ENCODE measurements around the gene PDRG1. TPM values are rescaled to one million over a fixed set of nuclear protein-coding genes. Genes with fewer than 3 reads are reported as not detected.
"Not testable (repeated sequence)": the region's sequence is repeated elsewhere in the genome, so short reads cannot be mapped to it uniquely, and the experiment has no call there.

PDRG1 gene
- total RNA-seq, 1 donor = 3.7 TPM

- Histone ChIP-seq H3K27me3 (ENCODE audit: insufficient read depth, low read length) (peaks cover 3% of the 10 kb centered on the region), H3K9me3 (ENCODE audit: low read depth, low read length) (no peaks in the 10 kb centered on the region), H3K4me1 (ENCODE audit: insufficient read depth, low read length) (no peaks in the 10 kb centered on the region), H3K4me3 (ENCODE audit: low read length) (no peak overlapping the region)
Observed at GRCh38 chr20:31925631-31926030, 26.2 kb downstream of the PDRG1 start.

GRCh38 chr20:31924561-31924960 lies 27.3 kb downstream of the PDRG1 start:
- Histone ChIP-seq H3K4me3 (ENCODE audit: low read length) (no peak overlapping the region), H3K27me3 (ENCODE audit: insufficient read depth, low read length) (peaks cover 3% of the 10 kb centered on the region), H3K9me3 (ENCODE audit: low read depth, low read length) (no peaks in the 10 kb centered on the region), H3K4me1 (ENCODE audit: insufficient read depth, low read length) (no peaks in the 10 kb centered on the region)

GRCh38 chr20:31923388-31924331 lies 28.2 kb downstream of the PDRG1 start:
- Histone ChIP-seq H3K27me3 (ENCODE audit: insufficient read depth, low read length) (peaks cover under 1% of the 10 kb centered on the region), H3K9me3 (ENCODE audit: low read depth, low read length) (no peaks in the 10 kb centered on the region), H3K4me3 (ENCODE audit: low read length) (no peak overlapping the region), H3K4me1 (ENCODE audit: insufficient read depth, low read length) (peaks cover under 1% of the 10 kb centered on the region)

GRCh38 chr20:31922588-31922987 lies 29.3 kb downstream of the PDRG1 start:
- H3K4me1 ChIP-seq (ENCODE audit: insufficient read depth, low read length) = peaks cover 6% of the 10 kb centered on the region
- no peaks in the 10 kb centered on the region for H3K9me3 ChIP-seq (ENCODE audit: low read depth, low read length)
- no peaks in the 10 kb centered on the region for H3K27me3 ChIP-seq (ENCODE audit: insufficient read depth, low read length)
- no peak overlapping the region for H3K4me3 ChIP-seq (ENCODE audit: low read length)

GRCh38 chr20:31922181-31922580 lies 29.7 kb downstream of the PDRG1 start:
- Histone ChIP-seq H3K9me3 (ENCODE audit: low read depth, low read length) (no peaks in the 10 kb centered on the region), H3K4me1 (ENCODE audit: insufficient read depth, low read length) (peaks cover 6% of the 10 kb centered on the region), H3K4me3 (ENCODE audit: low read length) (no peak overlapping the region), H3K27me3 (ENCODE audit: insufficient read depth, low read length) (no peaks in the 10 kb centered on the region)

- H3K4me3 ChIP-seq (ENCODE audit: low read length); H3K4me1 ChIP-seq (ENCODE audit: insufficient read depth, low read length); H3K9me3 ChIP-seq (ENCODE audit: low read depth, low read length); H3K27me3 ChIP-seq (ENCODE audit: insufficient read depth, low read length): not testable (repeated sequence)
Observed at GRCh38 chr20:31921480-31921879, 30.4 kb downstream of the PDRG1 start.

GRCh38 chr20:31920275-31920855 lies 31.5 kb downstream of the PDRG1 start:
- peaks cover 6% of the 10 kb centered on the region for H3K4me1 ChIP-seq (ENCODE audit: insufficient read depth, low read length)
- H3K4me3 ChIP-seq (ENCODE audit: low read length) = no peak overlapping the region
- no peaks in the 10 kb centered on the region for H3K27me3 ChIP-seq (ENCODE audit: insufficient read depth, low read length)
- H3K9me3 ChIP-seq (ENCODE audit: low read depth, low read length) = no peaks in the 10 kb centered on the region

- H3K4me1 ChIP-seq (ENCODE audit: insufficient read depth, low read length) = peaks cover 6% of the 10 kb centered on the region
- H3K9me3 ChIP-seq (ENCODE audit: low read depth, low read length) = no peaks in the 10 kb centered on the region
- H3K4me3 ChIP-seq (ENCODE audit: low read length) = no peak overlapping the region
- H3K27me3 ChIP-seq (ENCODE audit: insufficient read depth, low read length) = no peaks in the 10 kb centered on the region
Observed at GRCh38 chr20:31919410-31920155, 32.3 kb downstream of the PDRG1 start.

- no peaks in the 10 kb centered on the region for H3K27me3 ChIP-seq (ENCODE audit: insufficient read depth, low read length)
- H3K4me1 ChIP-seq (ENCODE audit: insufficient read depth, low read length) = peaks cover 6% of the 10 kb centered on the region
- no peak overlapping the region for H3K4me3 ChIP-seq (ENCODE audit: low read length)
- no peaks in the 10 kb centered on the region for H3K9me3 ChIP-seq (ENCODE audit: low read depth, low read length)
Observed at GRCh38 chr20:31918466-31919105, 33.3 kb downstream of the PDRG1 start.

GRCh38 chr20:31917962-31918412 lies 33.9 kb downstream of the PDRG1 start:
- not testable (repeated sequence) for H3K4me1 ChIP-seq (ENCODE audit: insufficient read depth, low read length); H3K4me3 ChIP-seq (ENCODE audit: low read length); H3K9me3 ChIP-seq (ENCODE audit: low read depth, low read length); H3K27me3 ChIP-seq (ENCODE audit: insufficient read depth, low read length)

GRCh38 chr20:31916708-31917107 lies 35.1 kb downstream of the PDRG1 start:
- Histone ChIP-seq H3K9me3 (ENCODE audit: low read depth, low read length) (no peaks in the 10 kb centered on the region), H3K4me1 (ENCODE audit: insufficient read depth, low read length) (peaks cover 6% of the 10 kb centered on the region), H3K4me3 (ENCODE audit: low read length) (no peak overlapping the region), H3K27me3 (ENCODE audit: insufficient read depth, low read length) (no peaks in the 10 kb centered on the region)

- H3K4me3 ChIP-seq (ENCODE audit: low read length) = no peak overlapping the region
- H3K9me3 ChIP-seq (ENCODE audit: low read depth, low read length) = no peaks in the 10 kb centered on the region
- H3K4me1 ChIP-seq (ENCODE audit: insufficient read depth, low read length) = peaks cover 6% of the 10 kb centered on the region
- no peaks in the 10 kb centered on the region for H3K27me3 ChIP-seq (ENCODE audit: insufficient read depth, low read length)
Observed at GRCh38 chr20:31915491-31916280, 36.2 kb downstream of the PDRG1 start.

GRCh38 chr20:31914170-31914569 lies 37.7 kb downstream of the PDRG1 start:
- H3K9me3 ChIP-seq (ENCODE audit: low read depth, low read length) = no peaks in the 10 kb centered on the region
- no peaks in the 10 kb centered on the region for H3K27me3 ChIP-seq (ENCODE audit: insufficient read depth, low read length)
- H3K4me1 ChIP-seq (ENCODE audit: insufficient read depth, low read length) = peaks cover 6% of the 10 kb centered on the region
- H3K4me3 ChIP-seq (ENCODE audit: low read length) = no peak overlapping the region

- Histone ChIP-seq H3K4me3 (ENCODE audit: low read length) (no peak overlapping the region), H3K27me3 (ENCODE audit: insufficient read depth, low read length) (no peaks in the 10 kb centered on the region), H3K4me1 (ENCODE audit: insufficient read depth, low read length) (peaks cover 5% of the 10 kb centered on the region), H3K9me3 (ENCODE audit: low read depth, low read length) (no peaks in the 10 kb centered on the region)
Observed at GRCh38 chr20:31913431-31914157, 38.3 kb downstream of the PDRG1 start.

All from mononuclear cell (primary cell).